ENCODE measurements around the gene PSMA7.

Gene PSMA7

GRCh38 chr20:62135573-62136266 lies 7.5 kb downstream of the PSMA7 start:
- DNase-seq = no peak

- DNase-seq = no peak
Observed at GRCh38 chr20:62134735-62135231, 8.4 kb downstream of the PSMA7 start.

- no peak for DNase-seq
Observed at GRCh38 chr20:62133864-62134263, 9.3 kb downstream of the PSMA7 start.

DNA sequence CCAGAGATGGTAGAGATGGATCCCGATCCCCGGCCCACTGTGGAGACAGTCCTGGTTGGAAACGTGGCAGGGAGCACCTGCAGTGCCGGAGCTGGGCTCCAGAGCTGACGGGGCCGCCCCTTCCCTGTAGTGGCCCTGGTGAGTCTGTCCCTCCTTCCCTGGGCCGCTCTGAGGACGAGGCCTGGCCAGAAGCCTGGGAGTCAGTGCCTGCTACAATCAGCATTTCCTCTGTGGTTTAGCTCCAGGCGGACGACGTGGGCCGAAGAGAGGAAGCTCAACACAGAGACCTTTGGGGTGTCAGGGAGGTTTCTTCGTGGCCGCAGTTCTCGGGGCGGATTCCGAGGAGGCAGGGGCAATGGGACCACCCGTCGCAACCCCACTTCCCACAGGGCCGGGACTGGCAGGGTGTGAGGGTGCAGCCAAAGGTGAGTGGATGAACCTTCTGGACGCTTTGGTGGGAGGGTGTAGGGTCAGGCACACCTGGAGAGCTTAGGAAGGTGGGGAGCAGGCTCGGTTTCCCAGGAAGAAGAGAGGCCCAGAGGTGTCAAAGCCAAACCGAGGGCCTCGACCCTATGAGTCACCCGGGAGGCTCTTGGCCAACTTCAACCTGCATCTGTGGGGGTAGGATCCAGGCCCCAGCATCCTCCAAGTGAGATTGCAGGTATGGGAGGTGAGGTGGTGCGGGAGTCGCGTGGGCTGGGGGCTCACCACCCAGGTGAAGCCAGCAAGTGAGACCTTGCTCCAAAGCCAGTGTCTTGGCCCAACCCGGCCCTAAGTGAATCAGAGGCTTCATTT lies 9.9 kb downstream of the PSMA7 start:
- no peak for DNase-seq

- no peak for DNase-seq
Observed at GRCh38 chr20:62132421-62132820, 10.8 kb downstream of the PSMA7 start.

DNA sequence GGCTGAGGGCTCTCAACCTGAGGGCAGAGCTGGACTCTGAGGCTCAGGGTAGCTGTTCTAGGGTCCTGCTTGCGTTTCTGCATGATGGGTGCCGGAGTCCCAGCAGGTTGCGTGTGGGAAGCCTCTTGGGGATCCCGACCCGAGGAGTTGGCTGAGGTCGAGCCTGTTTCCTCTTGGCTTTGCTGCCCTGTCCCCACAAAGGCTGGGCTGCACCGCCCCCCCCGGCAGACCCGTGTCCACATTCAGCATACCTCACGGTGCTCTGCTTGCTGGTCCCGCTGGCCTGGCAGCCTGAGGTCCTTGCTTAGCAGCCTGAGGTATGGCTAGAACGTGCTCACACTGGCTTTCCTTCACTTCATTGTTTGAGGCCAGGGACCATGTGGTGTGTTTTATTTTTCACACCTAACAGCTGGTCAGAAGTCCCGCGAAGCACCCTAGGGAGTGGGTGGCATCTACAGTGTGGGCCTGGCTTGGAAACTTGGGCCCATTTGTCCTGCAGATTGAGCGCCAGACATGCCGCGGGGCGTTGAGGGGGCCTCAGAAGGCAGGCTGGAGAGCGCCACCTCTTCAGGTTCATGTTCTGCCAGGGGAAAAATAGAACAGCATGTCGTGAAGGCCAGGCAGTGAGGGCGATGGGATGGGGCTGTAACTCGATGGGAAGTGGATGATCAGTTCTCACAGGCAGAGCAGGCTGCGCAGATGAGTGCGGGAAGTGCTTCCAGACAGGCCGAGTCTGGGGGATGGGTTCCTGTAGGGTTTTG lies 11.5 kb downstream of the PSMA7 start:
- no peak for DNase-seq

DNA sequence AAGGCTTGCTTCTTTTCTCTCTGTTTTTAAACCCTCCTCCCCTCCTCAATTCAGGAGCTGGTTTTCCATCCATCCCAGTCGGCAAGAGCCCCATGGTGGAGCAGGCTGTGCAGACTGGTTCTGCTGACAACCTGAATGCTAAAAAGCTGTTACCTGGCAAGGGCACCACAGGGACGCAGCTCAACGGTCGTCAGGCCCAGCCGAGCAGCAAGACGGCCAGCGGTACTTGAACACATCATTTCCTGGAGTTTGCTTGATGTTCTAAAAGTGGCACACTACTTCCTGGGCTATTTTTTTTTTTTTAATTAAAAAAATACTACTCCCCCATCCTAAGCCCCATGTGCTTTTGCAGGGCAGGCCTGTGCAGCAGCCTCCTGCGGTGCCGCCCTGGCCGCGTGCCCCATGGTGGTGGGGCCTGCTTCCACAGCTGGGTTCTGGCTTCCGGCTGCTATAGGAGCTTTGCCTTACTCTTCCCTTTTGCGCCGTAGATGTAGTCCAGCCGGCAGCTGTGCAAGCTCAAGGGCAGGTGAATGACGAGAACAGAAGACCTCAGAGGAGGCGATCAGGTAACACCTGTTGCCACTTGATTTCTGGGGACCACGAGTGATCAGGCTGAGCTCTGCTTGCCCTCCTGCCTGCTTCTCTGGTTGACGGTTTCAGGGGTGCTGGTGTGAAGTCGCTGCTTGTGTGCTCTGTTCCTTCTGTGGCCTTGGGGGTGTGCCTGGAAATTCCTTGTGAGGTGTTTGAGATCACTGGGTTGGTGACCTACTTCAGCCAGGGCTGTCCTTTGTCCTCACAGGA lies 13.3 kb downstream of the PSMA7 start:
- DNase-seq = peak in 1 of 3 experiments; percentile 12

DNA sequence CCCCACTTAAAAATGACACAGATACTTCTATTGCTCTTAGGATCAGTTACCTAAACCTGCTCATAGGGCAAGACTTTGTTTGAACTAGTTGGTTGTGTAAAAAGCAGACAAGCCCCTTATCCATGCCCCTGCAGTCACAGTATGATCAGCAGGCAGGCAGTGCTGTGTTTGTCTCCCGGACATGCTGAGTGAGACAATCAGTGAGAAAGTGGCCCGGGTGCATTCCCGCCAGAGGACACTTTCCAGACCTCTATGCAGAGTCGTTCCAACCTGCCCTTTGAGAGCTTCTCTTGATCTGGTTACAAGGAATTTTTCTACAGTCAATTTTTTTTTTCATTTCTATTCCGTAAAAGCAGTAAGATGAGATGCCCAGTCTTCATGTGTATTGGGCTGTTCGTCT lies 14.7 kb downstream of the PSMA7 start:
- no peak for DNase-seq

- DNase-seq = no peak
Observed at GRCh38 chr20:62127799-62128198, 15.4 kb downstream of the PSMA7 start.

GRCh38 chr20:62126141-62126540 lies 17.1 kb downstream of the PSMA7 start:
- DNase-seq = no peak

- DNase-seq = peak in 1 of 3 experiments; percentile 50
Observed at GRCh38 chr20:62123450-62124118, 19.6 kb downstream of the PSMA7 start.

- DNase-seq = peak; percentile 66 to 89 (median 87)
Observed at GRCh38 chr20:62122654-62123449, 20.3 kb downstream of the PSMA7 start.

- peak; percentile 99 for DNase-seq
Observed at GRCh38 chr20:62121776-62122653, 21.2 kb downstream of the PSMA7 start, which contains the start of gene LSM14B. Gene LSM14B, plus strand, starts transcription at chr20:62122475. Its CDS starts 192 bp downstream, at chr20:62122667.

DNA sequence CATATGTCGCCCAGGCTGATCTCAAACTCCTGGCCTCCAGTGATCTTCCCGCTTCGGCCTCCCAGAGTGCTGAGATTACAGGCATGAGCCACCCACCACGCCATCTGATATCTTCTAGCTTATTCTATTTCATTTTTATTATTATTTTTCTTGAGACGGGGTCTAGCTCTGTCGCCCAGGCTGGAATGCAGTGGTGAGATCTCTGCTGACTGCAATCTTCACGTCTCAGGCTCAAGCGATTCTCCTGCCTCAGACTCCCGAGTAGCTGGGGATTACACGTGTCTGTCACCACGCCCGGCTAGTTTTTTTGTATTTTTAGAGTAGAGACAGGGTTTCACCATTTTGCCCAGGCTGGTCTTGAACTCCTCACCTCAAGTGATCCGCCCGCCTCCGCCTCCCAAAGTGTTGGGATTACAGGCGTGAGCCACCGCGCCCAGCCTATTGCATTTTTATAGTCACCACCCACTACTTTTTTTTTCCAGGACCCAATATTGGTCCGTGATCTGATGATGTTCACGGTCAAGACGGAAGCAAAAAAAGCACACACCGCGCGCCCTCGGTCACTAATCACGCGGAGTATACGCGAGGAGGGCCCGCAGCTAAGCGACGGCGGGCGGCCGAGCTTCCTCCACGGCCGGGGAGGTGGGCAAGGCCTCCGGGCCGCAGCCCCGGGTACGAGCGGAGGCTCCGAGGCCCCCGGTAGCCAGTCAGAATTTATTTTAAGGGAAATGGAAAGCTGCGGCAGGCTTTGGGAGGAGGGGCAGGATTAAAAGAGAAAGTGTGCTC lies 22.0 kb downstream of the PSMA7 start:
- no peak for DNase-seq

- DNase-seq = no peak
Observed at GRCh38 chr20:62120365-62120762, 22.8 kb downstream of the PSMA7 start.

DNA sequence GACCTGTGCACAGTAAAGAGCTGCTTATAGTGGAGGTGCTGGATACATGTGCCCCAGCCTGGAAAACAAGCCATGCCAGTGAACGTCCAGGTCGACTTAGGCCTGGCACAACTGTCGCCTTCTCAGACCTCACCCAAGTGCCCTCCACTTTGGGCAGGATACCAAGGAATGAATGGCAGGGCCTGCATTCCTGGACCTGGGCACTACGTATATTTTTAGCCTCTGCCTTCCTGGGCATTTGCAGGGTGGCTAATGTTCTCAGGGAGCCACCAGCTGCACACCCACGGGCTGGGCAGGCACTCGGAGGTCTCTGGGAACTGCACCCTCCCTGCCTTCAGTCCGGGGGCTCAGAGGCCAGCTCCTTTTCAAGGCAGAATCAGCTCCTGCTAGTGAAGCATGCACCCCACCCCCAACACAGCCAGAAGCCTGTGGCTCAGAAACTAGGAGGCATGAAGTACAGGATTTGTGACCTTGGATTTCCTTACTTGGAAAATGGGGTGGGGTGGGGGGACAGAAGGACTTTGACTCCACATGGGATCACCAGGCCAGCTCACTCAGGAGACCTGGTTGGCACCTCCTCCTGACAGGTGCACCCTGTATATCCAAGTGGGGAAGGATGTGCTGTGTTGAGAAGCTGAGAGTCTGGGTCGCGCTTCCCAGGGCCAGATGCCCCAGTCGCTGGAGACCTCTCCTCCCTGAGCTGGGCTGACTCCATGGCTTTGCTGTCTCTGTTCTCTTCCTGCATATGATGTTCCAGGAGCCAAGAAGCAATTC lies 23.4 kb downstream of the PSMA7 start:
- DNase-seq = no peak

GRCh38 chr20:62119115-62119514 lies 24.1 kb downstream of the PSMA7 start:
- DNase-seq = no peak
